Endometrial microvascular endothelial cells (primary cell): ENCODE data around the gene CHPF2. TPM values are rescaled to one million over a fixed set of nuclear protein-coding genes. Genes with fewer than 3 reads are reported as not detected.

Source experiments
- in situ Hi-C: cut with HindIII; loops from 2 replicates; pipeline ENCODE4 v1.10.0; 2017; ENCODE audit warnings: low sequenced_read_pairs, low pct_unique_long_range_greater_than_20kb; ENCODE audit errors: inconsistent ontology term
- total RNA-seq: library from RNA; depleted of rRNA; stranded (reverse); fragments of >200 nt; gene quantifications from one replicate; pipeline ENCODE4 v1.2.3, GENCODE V29; 2015; ENCODE audit errors: inconsistent ontology term

CHPF2 gene
- total RNA-seq, 1 donor from 2014 or later = 70.0 TPM

DNA sequence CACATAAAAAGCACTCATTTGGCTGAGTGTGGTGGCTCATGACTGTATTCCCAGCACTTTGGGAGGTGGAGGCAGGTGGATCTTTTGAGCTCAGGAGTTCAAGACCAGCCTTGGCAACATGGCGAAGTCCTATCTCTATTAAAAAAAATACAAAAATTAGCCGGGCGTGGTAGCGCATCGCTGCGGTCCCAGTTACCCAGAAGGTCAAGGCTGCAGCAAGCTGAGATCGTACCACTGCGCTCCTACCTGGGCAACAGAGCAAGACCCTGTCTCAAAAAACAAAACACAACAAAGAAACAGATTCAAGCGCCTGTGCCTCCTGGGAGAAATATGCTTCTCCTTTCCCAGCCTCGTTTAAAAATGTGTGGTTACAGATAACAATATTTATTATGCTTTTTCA lies 3.0 kb upstream of the CHPF2 start:
- in situ Hi-C loops = no loop called here

DNA sequence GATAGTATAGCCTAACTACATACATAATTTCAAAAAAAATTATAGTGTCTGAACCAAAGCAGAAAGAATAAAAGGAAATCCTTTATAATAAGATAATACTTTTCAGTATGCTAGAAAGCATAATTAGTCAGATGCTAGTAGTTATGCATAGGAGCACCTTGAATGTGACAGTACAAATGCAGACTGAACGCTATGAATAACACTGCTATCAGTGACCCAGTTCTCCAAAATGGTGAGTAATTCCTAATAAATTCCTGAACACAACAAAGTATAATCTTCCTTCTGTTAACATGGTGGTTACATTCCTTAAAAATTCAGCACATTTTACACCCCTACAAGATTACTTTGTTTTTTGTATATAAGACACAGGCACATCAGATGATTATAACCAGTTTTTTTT lies 1.2 kb upstream of the CHPF2 start:
- in situ Hi-C loops = no loop called here

GRCh38 chr7:151232917-151233701 lies 826 bp downstream of the CHPF2 start:
- in situ Hi-C loops = no loop called here

- in situ Hi-C loops = no loop called here
These were observed 1.5 kb downstream of the CHPF2 start for GRCh38 chr7:151233804-151234203.

GRCh38 chr7:151235091-151235787 lies 3.0 kb downstream of the CHPF2 start:
- in situ Hi-C loops = no loop called here

DNA sequence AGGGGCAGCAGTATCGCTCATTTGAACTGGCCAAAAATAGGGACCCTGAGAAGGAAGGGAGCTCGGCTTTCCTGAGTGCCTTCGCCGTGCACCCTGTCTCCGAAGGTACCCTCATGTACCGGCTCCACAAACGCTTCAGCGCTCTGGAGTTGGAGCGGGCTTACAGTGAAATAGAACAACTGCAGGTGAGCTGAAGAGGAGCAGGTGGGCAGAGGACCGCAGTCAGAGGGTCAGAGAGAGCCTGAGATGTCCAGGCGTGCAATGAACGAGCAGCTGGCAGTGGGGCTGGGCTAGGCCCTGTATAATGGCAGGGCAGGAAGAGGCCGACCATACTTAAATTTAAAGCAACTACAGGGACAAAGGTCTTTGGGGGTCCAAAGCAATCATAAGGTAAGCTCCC lies 4.1 kb downstream of the CHPF2 start:
- in situ Hi-C loops = no loop called here

- in situ Hi-C loops = no loop called here
These were observed 5.2 kb downstream of the CHPF2 start for GRCh38 chr7:151237244-151238189.

GRCh38 chr7:151238190-151238810 lies 6.0 kb downstream of the CHPF2 start:
- in situ Hi-C loops = no loop called here

- in situ Hi-C loops = no loop called here
These were observed 6.9 kb downstream of the CHPF2 start for GRCh38 chr7:151238924-151239836.

DNA sequence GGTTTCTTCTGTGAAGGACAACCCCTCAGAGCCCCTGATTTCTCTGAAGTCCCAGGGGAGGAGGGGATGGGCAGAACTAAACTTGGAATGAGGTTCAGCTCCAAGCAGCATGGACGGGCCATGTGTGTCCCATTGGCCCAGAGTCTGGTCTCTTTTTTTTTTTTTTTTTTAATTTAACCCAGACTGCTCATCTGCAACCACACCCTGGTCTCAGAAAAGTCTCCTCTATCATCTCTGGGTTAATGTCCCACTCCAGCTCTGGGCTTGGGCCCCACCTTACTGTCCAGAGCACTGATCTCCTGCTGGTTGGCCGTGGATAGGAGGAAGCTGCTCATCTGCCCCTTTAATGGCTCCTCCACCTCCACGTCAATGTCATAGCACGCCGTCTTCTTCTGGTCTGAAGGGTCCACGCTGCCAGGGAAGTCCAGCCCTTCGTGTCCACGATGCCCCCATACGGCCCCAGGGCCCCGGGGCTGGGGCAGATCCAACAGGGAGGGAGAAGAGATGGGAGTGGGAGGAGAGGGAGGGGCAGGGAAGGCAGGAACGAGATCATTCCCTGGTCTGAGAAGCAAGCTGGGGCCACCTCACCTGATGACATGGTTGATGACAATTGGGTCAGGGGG lies 7.7 kb downstream of the CHPF2 start:
- in situ Hi-C loops = no loop called here

DNA sequence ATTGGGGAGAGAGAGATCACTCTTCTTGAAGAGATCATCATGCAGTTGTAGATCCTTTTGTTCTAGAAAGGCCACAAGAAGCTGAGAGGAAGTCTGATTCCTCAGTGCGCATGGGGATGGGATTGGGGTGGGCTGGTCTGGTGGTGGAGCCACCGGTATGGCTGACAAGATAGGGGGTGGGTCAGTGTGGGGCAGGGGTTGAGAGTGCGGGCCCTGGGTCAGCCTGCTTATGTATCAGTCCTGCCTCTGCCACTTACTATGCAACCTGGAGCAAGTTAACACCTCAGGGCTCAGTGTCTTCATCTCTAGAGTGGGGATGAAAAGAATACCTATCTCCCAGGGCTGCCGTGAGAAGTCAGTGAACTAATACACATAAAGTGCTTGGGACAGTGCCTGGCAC lies 8.3 kb downstream of the CHPF2 start:
- in situ Hi-C loops = no loop called here

GRCh38 chr7:151240942-151241754 lies 8.9 kb downstream of the CHPF2 start:
- in situ Hi-C loops = no loop called here

DNA sequence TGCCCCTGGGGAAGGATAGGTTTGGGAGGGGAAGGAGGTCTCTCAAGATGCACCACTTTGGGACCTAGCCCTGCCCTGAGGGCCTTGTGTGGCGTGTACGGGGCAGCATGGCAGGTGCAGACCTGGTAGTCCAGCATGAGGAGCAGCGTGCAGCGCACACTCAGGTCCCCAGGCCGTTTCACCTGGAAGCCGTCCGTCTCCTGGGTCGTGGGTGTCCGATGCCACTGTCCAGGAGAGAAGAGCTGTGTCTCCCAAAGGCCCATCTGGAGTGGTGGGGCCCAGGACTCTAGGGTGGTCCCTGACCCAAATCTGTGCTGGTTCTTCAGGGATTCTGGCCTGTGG lies 9.4 kb downstream of the CHPF2 start:
- in situ Hi-C loops = no loop called here

GRCh38 chr7:151242159-151243044 lies 10.1 kb downstream of the CHPF2 start:
- in situ Hi-C loops = no loop called here

DNA sequence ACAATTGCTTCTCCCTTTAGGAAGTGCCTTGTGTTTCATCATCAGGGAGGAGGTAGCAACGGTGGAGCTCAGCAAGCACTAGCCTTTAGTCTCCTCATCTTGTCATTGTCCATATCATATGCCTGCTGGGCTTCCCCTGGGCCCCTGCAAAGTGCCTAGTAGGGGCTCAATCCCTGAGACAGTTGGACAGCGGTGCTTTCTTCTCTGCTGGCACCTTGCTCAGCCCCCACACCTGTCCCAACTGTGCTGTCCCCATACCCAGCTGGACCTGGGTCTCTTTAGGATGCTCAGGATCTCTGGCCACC lies 10.7 kb downstream of the CHPF2 start:
- in situ Hi-C loops = no loop called here
